MM.1S (cell line): ENCODE data around the gene KCNB1.

Experiments used
- CTCF ChIP-seq: fragments of 300-600 bp; sonication (generic); IDR thresholded peaks from 2 replicates; pipeline ENCODE4 v1.5.1; 2016; ENCODE audit warnings: antibody characterized with exemption, low read length, mixed read lengths
- EZH2 ChIP-seq: fragments of 300-600 bp; sonication (generic); optimal IDR thresholded peaks from 2 replicates; pipeline ENCODE3; 2017; ENCODE audit warnings: low read depth, mild to moderate bottlenecking, antibody characterized with exemption, low read length, mixed read lengths
- EZH2phosphoT487 ChIP-seq: fragments of 300-600 bp; sonication (generic); IDR thresholded peaks from 2 replicates; pipeline ENCODE4 v1.6.1; 2018; ENCODE audit warnings: antibody characterized with exemption, low read length

- TF ChIP-seq EZH2phosphoT487: no peak
- TF ChIP-seq CTCF: no peak
- no peak for TF ChIP-seq EZH2
Observed at GRCh38 chr20:49444553-49444990, 37.9 kb downstream of the KCNB1 start.
